SH-SY5Y (cell line): Measurements from ENCODE around the gene SGMS1.

Source experiments
- GATA2 ChIP-seq: IDR thresholded peaks from 2 replicates; pipeline ENCODE4 v1.6.1; 2011; ENCODE audit warnings: mild to moderate bottlenecking, low read depth, low read length
- GATA3 ChIP-seq: IDR thresholded peaks from 2 replicates; pipeline ENCODE4 v1.6.1; 2011; ENCODE audit warnings: low read depth, mild to moderate bottlenecking, low read length, moderate library complexity

DNA sequence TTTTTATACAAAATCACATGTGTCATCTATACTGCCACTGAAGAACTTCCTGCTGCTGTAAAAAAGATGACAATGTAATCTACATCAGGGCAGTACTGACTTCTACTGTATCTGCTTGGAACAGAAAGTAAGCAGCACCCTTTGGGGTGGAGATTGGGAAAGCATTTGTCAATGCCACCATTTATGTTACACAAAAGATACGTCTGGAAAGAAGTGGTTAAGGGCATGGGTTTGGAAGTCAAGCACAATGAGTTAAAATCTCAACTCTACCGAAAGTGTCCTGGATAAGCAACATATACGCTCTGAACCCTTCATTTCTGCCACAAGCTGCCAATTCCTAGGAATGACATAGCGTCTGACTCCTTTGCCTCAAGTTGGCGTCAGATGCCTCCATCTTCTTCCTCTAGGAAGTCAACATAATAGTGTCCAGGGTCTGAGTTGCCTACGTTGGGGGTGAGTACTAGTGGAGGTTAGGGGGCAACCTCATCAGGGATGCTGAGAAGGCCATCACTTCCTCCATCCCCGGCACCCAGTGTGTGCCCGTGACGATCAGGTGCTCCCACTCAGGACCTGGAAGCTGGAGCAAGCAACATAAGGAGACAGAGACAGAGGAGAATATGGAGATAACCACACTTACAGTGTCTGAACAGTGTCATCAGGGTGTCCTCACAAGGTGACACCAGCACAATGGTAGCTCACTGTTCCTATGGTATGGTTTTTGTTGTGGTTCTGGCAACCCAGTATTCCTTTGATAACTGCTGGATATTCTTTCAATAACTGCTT lies 58.3 kb downstream of the SGMS1 start:
- TF ChIP-seq GATA3 (no peak), GATA2 (no peak)
